NOMO-1 treated with DMSO at 0.1 percent for 48 hours (cell line): ENCODE measurements around the gene PAK4.
A peak's percentile ranks its signal among the peaks of the same experiment; 100 is the strongest.
"Not testable (repeated sequence)": the region's sequence is repeated elsewhere in the genome, so short reads cannot be mapped to it uniquely, and the experiment has no call there.

Experiments
- DNase-seq: peaks from one replicate; lab custom pipeline; 2025; ENCODE audit not compliant: unreplicated experiment; lab: John Stamatoyannopoulos, UW

The PAK4 gene

DNA sequence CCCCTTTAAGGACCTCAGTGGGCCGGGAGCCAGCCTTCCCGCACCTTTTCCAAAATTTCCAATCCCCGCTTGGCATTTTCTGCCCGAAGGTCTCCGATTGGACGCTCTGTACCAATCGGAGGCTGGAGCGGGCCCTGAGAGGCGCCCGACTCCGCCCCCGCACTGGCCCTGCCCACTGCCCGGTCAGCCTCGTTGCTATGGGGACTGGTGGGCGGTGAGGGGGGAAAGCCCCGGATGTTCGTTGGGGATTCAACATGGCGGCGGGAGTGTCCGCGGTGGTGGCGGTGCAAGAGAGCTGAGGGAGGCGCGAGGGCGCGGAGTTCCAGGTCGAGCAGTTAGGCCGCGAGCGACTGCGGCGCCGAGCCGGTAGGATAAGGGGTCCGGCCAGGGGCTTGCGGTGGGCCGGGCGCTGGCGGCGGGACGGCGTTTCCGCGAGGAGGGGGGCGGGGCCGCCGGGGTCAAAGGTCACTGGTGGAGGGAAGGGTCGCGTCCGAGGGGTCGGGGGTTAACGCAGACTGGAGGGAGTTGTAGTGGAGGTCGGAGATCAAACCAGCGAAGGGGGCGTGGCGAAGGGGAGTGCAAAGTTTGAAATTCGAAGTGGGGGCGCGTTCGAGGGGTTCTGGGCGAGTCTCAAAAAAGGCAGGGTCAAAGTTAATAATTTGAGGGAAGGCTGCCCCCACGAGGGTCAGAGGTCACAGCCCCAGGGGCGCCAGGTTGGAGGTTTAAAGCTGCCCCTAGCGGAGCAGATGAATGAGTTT lies at the start of gene PAK4:
PAK4 (plus strand) TSS at position 233 of the 758 bp plus-strand sequence. CDS start 43,768 bp downstream, outside the sequence.
- peak; percentile 97 for DNase-seq

DNA sequence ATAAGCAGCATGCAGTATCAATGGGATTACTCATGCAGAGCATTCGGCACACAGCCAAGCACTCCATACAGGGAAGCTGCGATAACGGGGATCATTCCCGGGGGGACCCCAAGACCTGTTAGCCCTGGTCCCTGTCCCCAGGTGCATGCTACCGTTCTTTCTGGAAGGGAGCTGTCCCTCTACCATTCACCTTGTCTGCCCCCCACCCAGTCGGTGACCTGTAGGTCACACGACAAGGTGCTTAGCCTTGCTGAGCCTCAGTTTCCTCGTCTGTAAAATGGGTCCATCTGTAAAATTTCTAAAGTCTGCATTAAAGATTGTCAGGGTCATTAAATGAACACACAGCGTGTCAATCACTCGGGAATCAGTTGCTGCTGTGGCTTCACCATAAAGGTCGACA lies 48.3 kb upstream of the PAK4 start:
- DNase-seq: no peak

DNA sequence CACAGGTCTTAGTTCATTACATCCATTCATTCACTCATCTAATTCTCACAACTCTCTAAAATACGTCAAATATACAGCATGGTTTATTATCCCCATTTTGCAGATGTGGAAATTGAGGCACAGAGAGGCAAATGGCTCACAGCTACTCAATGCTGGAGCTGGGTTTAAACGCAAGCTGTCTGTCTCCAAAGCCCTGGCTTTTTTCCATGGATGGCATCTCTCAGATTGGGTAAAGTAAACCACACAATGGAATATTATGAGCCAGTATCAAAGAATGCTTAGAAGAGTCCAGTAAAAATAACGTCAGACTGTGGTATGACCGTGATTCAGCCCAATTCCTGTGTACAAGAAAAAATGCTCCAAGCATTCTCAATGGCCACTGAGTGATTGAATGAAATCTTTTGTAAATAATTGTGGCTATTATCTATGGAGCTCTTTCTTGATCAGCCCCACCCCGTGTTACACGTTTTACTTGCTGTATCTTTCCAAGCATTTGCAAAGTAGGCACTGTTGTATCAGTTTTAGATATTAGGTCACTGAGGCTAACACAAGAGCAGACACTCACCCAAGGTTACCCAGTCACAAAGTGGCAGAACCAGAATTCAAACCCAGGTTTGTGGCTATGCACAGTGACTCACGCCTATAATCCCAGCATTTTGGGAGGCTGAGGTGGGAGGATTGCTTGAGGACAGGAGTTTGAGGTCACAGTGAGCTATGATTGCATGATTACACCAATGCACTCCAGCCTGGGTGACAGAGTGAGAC lies 47.0 kb upstream of the PAK4 start:
- DNase-seq: no peak

DNA sequence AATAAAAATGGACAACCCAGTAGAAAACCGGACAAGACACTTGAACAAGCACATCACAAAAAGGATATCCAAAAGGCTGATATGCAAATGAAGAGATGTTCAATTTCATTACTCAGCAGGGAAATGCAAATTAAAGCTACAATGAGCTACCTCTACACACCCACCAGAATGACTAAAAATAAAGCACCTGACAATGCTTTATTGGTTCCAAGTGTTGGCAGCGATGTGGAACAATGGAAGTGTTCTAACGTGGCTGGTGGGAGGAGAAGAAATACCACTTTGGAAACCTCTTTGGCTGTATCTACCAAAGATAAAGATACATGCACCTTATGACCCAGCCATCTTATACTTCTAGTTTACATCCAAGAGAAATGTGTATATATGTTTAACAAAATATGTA lies 45.2 kb upstream of the PAK4 start:
- no peak for DNase-seq

DNA sequence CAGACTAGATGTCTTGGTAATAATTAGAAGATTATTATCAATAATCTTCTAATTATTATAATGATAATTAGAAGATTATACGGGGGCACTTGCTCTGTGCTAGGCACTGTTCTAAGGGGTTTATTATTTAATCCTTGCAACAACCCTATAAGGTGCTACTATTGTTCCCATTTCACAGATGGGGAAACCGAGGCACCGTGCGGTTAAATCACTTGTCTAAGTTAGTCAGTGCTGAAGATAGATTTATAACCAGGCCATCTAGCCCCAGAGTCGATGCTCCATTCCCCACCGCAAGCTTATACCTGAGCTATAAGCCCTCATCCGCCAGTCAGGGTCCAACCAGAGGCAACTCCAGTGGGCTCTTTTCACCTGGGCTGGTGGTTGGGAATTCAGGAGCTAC lies 43.4 kb upstream of the PAK4 start:
- DNase-seq: no peak

DNA sequence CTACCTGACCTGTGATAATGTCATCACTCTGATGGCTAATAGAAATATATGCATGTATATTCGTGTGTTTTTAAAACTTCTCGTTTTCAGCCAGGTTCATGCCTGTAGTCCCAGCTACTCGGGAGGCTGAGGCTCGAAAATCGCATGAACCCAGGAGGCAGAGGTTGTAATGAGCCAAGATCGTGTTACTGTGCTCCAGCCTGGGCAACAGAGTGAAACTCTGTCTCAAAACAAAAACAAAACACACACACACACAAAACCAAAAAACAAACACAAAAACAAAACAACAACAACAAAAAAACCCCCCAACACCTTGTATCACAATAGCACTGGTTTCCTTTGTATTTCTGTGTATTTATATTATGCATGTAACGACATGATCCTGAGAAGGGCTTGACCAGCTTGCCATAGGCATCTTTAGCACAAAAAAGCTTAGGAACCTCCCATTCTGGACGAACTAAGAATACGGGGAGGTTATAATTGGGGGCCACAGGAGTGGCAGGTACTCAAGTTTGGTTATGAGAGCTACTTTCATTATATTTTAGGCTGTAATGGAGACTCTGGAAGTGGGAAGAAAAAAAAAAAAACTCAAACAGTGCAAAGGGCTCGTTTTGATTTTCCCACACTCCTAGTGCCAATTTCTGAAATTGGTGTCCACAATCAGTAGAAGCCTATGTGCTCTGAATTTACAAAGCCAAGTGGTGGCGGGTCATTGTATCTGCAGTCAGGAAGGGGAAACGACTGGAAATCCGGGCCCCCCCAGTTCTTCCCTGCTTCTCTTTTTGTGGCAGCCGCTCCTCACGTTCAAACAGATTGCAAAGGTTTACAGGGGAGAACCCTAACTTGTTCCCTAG lies 42.6 kb upstream of the PAK4 start:
- peak; percentile 2 for DNase-seq

DNA sequence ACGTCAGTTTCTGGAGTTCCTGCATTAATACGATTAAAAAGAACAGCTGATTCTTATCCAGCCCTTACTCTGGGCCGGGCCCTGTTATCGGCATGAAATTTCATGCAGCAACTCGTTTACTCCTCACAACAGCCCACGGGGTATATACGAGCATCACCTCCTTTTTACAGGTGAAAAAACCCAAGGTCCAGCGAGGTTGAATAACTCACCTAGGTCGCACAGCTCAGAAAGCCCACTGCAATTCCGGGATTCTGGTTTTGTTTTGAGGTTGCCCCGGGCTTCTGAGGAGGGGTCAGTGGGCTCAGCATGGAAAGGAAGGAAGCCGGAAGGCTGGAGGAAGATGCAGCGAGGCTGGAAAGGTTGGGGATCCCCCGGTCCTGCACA lies 42.0 kb upstream of the PAK4 start:
- no peak for DNase-seq

DNA sequence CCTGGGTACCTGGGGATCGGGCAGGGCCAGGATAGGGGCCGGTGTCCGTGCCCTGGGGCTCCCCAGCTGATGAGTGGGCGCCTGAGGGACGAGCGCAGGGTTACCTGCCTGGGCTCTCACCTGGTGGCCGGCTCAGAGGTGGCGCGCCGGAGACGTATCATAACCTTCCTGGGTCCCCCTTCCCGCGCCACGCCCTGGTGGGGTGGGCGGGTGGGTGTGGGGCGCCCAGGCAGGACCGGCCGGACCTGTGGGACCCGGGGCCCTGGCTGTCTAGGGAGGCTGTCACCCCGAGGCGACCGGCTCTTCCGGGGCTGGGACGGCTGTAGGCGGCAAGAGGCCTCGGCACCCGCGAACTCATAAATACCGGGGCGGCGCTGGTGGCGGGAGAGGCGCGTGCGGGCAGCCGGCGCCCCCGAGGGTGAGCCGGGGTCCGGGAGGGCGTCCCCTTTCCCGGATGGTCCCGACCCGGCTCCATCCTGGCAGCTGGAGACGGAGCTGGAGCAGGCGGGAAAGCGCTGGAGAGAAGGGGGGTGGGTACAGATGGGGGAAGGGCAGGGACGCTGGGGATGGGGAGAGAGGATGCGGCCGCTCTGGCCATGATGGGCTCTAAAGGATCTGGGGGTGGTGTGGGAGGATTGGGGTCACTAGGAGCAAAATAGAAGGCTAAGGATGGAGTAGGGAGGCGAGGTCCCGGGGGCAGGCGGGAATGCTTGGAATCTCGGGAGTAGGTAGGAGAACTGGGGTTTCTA lies 41.4 kb upstream of the PAK4 start, which contains the start of gene ACP7:
ACP7 (plus strand) TSS at position 386 of the 749 bp plus-strand sequence. CDS start 902 bp downstream, outside the sequence.
- DNase-seq: no peak

DNA sequence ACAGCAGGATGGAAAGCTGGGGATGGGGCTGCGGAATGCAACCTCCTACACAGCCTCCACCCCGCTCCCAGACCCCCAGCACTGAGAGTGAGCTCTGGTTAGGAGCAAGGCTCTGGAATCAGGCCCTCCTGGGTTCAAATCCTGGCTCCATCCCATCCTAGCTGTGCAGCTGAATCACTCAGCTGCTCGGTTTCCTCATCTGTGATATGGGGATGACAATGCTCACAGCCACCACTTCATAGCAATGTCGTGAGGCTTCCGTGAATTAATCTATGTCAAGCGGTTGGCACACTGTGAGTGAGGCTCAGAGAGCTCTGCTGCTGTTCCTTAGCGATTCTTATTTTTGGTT lies 40.9 kb upstream of the PAK4 start:
- DNase-seq: no peak

DNA sequence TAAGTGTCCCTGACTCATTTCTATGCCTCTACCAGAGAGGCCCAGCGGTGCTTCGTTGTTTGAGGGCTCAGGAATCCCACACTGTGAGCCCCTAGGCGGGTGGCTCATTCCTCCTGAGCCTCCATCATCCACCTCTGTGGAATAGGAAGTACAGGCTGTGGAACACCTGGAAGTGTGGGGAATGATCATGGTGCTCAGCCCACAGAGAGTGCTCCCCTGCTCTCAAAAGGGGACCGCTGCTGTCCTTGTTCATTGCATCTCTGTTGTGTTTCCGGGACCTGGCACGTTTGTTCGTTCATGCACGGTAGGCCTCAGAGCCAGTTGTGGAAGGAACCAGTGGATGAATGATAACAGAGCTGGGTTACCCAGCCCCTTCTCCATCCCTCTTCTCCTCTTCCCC lies 40.2 kb upstream of the PAK4 start:
- DNase-seq: no peak

DNA sequence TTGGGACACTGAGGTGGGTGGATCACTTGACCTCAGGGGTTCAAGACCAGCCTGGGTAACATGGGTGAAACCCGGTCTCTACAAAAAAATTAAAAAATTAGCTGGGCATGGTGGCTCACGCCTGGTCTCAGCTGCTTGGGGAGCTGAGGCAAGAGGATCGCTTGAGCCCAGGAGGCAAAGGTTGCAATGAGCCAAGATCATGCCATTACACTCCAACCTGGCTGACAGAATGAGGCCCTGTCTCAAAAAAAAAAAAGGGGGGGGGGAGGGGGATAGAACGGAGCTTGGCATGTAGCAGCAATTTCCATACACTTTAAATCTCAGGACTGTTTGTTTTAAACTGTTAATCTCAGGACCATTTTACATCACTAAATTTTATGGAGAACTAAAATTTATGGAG lies 39.2 kb upstream of the PAK4 start:
- no peak for DNase-seq

DNA sequence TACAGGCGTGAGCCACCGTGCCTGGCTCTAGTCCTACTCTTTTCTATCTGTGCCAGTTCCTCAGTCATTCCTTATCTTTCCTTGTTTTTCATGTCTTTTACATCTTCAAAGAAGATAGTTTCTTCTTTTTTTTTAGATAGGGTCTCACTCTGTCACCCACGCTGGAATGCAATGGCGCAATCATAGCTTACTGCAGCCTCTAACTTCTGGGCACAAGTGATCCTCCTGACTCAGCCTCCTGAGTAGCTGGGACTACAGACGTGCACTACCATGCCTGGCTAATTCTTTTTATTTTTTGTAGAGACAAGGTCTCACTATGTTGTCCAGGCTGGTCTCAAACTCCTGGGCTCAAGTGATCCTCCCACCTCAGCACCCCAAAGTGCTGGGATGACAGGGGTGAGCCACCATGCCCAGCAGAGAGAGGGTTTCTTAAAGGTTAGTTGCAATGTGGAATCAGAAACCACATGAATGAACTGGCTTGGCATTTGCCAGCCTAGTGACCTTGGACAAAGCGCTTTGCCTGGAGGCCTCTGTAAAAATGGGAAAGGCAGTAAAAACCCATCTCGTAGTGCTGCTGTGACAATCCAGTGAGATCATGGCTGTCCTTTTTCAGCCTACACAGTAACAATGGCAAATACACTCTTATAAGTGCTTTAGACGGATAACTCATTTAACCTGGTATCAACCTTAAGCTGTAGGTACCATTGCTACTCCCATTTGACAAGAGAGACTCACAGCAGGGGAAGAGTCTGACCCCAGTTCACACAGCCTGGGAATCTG lies 37.5 kb upstream of the PAK4 start:
- DNase-seq: no peak

DNA sequence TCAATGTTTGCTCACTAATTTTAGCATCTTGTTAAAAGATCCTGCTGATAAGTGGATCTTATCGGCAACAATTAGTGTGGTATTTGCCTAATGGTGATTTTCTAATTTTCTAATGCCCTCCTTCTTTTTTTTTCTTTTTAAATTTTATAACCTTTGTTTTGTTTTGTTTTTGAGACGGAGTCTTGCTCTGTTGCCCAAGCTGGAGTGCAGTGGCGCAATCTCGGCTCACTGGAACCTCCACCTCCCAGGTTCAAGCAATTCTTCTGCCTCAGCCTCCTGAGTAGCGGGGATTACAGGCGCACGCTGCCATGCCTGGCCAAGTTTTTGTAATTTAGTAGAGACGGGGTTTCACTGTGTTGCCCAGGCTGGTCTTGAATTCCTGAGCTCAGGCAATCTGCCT lies 35.6 kb upstream of the PAK4 start:
- DNase-seq: not testable (repeated sequence)

DNA sequence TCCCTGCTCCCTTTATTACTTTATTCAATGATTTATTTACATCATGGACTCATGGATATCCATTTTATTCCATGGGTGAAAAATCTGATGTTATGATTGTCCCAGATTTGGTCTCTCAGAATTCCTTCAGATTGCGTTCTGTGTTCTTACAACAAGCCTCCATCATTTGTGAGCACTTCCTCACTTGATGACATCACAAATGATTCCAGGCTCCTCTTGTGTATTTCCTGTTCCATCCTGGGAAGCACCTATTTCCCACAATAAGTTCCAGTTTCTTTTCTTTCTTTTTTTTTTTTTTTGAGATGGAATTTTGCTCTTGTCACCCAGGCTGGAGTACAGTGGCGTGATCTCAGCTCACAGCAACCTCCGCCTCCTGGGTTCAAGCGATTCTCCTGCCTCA lies 34.7 kb upstream of the PAK4 start:
- DNase-seq: no peak

DNA sequence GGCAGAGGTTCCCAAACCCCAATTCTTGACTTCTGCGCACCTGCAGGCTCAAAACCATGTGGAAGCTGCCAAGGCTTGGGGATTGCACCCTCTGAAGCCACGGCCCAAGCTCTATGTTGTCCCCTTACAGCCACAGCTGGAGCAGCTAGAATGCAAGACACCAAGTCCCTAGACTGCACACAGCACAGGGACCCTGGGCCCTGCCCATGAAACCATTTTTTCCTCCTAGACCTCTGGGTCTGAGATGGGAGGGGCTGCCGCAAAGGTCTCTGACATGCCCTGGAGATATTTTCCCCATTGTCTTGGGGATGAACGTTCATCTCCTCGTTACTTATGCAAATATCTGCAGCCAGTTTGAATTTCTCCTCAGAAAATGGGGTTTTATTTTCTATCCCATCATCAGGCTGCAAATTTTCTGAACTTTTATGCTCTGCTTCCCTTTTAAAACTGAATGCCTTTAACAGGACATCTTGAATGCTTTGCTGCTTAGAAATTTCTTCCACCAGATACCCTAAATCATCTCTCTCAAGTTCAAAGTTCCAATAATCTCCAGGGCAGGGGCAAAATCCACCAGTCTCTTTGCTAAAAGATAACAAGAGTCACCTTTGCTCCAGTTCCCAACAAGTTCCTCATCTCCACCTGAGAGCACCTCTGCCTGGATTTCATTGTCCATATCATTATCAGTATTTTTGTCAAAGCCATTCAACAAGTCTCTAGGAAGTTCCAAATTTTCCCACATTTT lies 29.6 kb upstream of the PAK4 start:
- DNase-seq: not testable (repeated sequence)

DNA sequence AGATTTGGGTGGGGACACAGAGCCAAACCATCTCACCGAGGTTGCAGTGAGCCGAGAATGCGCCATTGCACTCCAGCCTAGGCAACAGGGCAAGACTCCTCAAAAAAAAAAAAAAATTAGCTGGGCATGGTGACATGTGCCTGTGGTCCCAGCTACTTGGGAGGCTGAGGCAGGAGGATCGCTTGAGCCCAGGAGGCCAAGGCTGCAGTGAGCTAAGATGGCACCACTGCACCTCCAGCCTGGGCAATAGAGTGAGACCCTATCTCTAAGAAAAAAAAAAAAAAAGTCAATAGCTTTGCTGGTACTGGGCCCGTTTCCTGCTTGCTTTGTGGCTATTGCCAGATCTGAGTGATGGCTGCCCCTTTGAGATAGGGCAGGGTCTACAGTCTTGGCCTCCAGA lies 28.3 kb upstream of the PAK4 start:
- no peak for DNase-seq

DNA sequence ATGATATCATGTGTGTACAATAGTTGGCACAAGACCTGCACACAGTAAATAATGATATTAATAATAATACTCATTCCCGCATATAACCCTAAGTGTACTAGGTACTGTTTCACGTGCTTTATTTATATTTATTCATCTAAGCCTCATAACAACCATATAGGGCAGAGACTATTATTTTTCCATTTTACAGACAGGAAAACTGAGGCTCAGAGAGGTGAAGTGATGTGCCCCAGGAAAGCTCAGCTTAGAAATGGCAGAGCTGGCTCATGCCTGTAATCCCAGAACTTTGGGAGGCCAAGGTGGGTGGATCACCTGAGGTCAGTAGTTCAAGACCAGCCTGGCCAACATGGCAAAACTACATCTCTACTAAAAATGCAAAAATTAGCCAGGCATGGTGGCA lies 27.9 kb upstream of the PAK4 start:
- DNase-seq: no peak

DNA sequence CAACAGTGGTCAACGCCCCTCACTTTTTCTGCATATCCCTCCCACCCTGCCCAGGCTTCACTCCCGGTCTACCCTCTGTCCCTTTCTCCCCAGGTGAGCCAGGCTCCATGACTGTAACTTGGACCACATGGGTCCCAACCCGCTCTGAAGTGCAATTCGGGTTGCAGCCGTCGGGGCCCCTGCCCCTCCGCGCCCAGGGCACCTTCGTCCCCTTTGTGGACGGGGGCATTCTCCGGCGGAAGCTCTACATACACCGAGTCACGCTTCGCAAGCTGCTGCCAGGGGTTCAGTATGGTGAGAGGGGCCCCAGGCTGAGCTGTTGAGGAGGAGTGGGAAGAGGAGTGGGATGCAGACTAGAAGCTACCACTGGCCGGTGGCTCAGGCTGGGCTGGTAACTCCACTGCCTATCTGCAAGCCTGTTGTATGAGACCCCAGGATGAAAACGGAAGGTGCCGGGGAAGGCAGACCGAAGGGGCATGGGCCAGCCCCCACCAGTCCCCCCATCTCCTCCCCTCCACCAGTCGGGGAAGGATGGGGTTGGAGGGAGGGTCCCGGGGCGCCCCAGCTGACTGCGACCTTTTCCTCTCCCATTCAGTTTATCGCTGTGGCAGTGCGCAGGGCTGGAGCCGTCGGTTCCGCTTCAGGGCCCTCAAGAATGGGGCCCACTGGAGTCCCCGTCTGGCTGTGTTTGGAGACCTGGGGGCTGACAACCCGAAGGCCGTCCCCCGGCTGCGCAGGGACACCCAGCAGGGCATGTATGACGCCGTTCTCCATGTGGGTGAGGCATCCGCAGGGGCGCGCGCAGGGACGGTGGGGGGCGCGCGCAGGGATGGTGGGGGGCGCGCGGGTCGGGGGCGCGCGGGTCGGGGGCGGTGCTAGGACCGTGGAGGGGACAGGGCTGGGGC lies 27.0 kb upstream of the PAK4 start:
- no peak for DNase-seq
